GM12865 (cell line): Measurements from ENCODE around the gene PTGR3.
"Not testable (repeated sequence)": the region's sequence is repeated elsewhere in the genome, so short reads cannot be mapped to it uniquely, and the experiment has no call there.

Source experiments
- DNase-seq: peaks from one replicate; pipeline ENCODE4 v3.0.0; 2010; ENCODE audit warnings: low read depth
- H3K4me3 ChIP-seq: 2 replicates; pipeline ENCODE4 v1.5.1; 2011; ENCODE audit warnings: mild to moderate bottlenecking, low read depth, low read length, control low read depth
- TF ChIP-seq, protein P1 (sequence below): IDR thresholded peaks from 2 replicates; pipeline ENCODE4 v1.5.1; 2011; ENCODE audit warnings: low read length, control low read depth, low read depth, inconsistent platforms; ENCODE audit not compliant: insufficient read depth; ENCODE audit errors: missing control alignments

PTGR3 gene

DNA sequence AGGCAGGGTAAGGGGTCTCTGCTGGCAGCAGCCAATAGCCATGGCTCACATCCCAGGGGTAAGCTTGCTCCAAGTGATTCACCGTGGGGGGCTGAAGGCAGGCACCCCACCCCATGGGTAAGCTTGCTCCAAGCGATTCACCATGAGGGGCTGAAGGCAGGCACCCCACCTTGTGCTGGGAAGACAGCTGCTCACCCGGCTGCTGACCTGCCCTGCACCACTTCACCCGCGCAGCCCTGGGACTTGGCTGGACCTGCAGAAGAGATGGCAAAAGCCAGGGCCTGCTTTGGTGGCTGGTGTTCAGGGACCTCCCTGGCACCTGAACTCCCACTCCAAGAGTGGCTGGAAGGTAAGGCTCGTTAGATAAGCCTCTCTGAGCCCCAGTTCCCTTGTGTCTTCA, 19.2 kb downstream of the PTGR3 start:
- no peak overlapping the region for H3K4me3 ChIP-seq
- no peak for DNase-seq
- TF ChIP-seq, protein P1, sequence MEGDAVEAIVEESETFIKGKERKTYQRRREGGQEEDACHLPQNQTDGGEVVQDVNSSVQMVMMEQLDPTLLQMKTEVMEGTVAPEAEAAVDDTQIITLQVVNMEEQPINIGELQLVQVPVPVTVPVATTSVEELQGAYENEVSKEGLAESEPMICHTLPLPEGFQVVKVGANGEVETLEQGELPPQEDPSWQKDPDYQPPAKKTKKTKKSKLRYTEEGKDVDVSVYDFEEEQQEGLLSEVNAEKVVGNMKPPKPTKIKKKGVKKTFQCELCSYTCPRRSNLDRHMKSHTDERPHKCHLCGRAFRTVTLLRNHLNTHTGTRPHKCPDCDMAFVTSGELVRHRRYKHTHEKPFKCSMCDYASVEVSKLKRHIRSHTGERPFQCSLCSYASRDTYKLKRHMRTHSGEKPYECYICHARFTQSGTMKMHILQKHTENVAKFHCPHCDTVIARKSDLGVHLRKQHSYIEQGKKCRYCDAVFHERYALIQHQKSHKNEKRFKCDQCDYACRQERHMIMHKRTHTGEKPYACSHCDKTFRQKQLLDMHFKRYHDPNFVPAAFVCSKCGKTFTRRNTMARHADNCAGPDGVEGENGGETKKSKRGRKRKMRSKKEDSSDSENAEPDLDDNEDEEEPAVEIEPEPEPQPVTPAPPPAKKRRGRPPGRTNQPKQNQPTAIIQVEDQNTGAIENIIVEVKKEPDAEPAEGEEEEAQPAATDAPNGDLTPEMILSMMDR: no peak

DNA sequence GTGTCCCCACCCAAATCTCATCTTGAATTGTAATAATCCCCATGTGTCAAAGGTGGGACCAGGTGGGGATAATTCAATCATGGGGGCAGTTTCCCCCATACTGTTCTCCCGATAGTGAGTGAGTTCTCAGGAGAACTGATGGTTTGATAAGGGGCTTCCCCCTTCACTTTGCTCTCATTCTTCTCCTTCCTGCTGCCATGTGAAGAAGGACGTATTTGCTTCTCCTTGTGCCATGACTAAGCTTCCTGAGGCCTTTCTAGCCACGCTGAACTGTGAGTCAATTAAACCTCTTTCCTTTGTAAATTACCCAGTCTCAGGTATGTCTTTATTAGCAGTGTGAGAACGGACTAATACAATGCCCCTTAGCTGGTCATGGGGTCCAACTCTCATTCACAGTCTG, 21.2 kb downstream of the PTGR3 start:
- not testable (repeated sequence) for H3K4me3 ChIP-seq, DNase-seq

DNA sequence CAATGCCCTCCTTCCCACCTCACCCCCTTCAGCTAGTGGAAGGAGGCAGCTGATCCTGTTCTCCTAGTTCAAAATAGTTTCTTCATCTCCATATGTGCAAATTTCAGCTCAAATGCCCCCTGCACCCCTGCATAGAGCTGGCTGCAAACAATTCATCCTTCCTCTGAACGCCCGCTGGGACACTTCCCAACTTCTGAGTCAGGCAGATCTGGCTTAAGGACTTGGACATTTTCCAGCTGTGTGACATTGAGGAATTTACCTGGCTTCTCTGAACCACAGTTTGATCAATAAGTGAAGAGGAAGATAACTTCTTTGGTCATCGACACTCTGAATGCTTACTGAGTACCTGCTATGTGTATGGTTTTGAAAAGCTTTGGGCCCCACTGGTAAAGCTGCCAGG, 23.5 kb downstream of the PTGR3 start:
- TF ChIP-seq, protein P1: no peak
- no peak overlapping the region for H3K4me3 ChIP-seq
- no peak for DNase-seq

DNA sequence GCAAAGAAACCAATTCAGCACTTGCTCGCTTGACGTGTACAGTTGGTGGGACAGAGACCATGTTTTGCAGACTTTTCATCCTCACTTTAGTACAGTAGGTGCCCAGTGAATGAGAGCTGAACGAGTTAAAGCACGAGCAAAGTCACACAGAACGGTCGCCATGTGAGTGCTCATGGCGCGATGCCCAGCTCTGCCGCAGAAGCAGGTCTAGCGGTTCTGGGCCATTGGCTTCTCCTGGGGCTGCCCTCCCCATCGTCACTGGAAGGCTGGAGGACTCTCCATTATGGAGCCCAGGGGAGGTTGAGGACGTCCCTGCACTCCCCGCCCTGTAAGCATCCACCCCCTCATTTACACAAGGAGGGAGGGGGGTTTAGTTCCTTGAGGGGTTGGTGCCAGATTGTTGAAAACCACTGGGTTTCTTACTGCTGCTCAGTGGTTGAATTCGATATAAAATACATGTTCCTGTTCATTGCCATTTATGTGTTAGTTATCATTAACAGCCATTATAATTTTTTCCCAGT, 24.9 kb downstream of the PTGR3 start:
- H3K4me3 ChIP-seq: no peak overlapping the region
- TF ChIP-seq, protein P1: no peak
- DNase-seq: no peak

DNA sequence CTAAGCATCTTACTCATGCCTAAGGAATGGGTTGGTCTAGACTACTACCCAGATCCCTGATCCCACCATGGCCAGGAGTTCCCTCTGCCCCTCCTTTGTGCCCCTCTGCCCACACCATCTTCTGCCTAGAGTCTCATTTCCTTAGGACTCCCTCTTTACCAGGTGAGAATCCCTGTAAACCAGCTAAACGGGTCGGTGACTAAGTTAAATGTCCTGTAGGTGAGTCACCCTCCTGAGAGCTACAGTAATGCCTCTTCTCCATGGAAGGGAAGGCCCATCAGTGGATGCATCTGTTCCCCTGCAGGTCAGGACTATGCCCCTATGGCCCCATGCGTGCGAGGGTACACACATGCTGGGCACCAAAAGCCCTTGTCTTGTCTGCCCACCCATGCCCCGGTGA, 25.4 kb downstream of the PTGR3 start:
- no peak for DNase-seq
- TF ChIP-seq, protein P1: no peak
- H3K4me3 ChIP-seq: no peak overlapping the region

DNA sequence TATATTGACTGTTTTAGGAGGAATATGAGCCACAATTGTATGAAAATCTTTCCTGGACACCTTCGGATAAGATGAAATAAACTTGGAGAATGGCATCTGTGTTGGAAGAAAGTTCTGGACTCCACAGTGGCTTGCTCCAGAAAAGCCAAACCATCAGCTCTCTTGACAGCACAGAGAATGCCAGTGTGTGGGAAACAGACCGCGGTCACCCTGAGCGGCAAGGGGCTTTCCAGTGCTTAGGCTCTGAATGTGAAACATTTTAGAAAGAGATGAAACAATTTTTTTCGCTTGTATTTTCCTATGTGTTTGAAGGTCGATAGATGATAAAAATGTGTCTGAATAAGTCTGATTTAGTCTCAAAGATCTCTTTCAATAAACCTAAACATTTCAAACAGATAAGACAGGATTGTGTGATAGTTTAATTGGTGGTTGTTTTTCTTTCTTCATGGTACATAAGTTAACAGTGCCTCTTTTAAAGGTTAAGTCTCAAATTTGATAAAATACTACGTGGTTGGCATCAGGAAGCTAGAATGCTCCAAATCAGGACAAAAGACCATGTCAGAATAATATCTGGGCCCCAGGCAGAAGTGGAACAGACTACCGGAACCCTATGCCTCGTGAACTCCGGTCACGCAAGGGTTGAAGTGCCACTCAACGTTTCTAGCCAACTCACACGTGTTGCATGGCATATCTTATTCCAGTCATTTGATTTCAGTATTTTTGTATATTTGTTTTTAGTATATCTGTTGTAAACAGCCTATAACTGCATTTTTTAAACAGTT, 28.9 kb downstream of the PTGR3 start:
- TF ChIP-seq, protein P1: no peak
- DNase-seq: peak; percentile 27
- no peak overlapping the region for H3K4me3 ChIP-seq

DNA sequence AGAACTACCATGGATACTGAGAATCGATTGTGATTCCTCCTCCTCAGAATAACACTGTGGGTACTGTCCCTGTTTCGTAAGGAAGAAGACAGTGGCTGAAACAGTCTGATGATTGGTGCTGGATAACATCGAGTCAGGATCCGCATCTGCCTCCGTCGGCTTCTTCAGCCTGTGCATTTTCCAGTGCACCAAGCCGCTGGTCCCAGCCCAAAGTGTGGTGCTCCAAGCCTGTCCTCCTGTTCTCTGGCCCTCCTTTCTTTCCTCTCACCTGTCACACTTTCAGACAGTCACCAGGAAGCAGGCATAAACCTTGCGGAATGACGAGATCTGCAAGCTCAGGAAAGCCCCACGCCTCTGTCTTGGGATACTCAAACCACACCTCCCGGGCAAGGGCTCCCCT, 30.6 kb downstream of the PTGR3 start:
- H3K4me3 ChIP-seq: no peak overlapping the region
- TF ChIP-seq, protein P1: no peak
- no peak for DNase-seq
